HG03097 (cell line): ENCODE measurements around the gene NAA16.
"Not testable (repeated sequence)": the region's sequence is repeated elsewhere in the genome, so short reads cannot be mapped to it uniquely, and the experiment has no call there.

Source experiments
- ATAC-seq: cut with Tn5 transposase; IDR thresholded peaks from one replicate; pipeline ENCODE4 v1.9.1; 2021; ENCODE audit not compliant: unreplicated experiment, low FRiP score

Gene NAA16

GRCh38 chr13:41352935-41353840 is 42.1 kb downstream of the NAA16 start:
- ATAC-seq, result no peak

GRCh38 chr13:41354416-41354815 is 43.3 kb downstream of the NAA16 start:
- no peak for ATAC-seq

- ATAC-seq, result not testable (repeated sequence)
These were observed 45.2 kb downstream of the NAA16 start for GRCh38 chr13:41356385-41356648.

- ATAC-seq, result no peak
These were observed 45.7 kb downstream of the NAA16 start for GRCh38 chr13:41356786-41357185.

- no peak for ATAC-seq
These were observed 50.4 kb downstream of the NAA16 start for GRCh38 chr13:41361491-41361890.

GRCh38 chr13:41364043-41364442 is 53.0 kb downstream of the NAA16 start:
- ATAC-seq, result no peak

GRCh38 chr13:41365631-41366030 is 54.6 kb downstream of the NAA16 start:
- no peak for ATAC-seq

- ATAC-seq, result no peak
These were observed 59.7 kb downstream of the NAA16 start for GRCh38 chr13:41370736-41371135.

GRCh38 chr13:41377446-41377845 is 66.4 kb downstream of the NAA16 start:
- ATAC-seq, result no peak

GRCh38 chr13:41382431-41382830 is 71.4 kb downstream of the NAA16 start:
- no peak for ATAC-seq

GRCh38 chr13:41383386-41383785 is 72.3 kb downstream of the NAA16 start:
- ATAC-seq, result no peak

GRCh38 chr13:41384749-41385503 is 73.9 kb downstream of the NAA16 start:
- no peak for ATAC-seq

GRCh38 chr13:41386211-41386610 is 75.1 kb downstream of the NAA16 start:
- ATAC-seq, result no peak

- no peak for ATAC-seq
These were observed 76.5 kb downstream of the NAA16 start for GRCh38 chr13:41387576-41387975.

- ATAC-seq, result no peak
These were observed 77.2 kb downstream of the NAA16 start for GRCh38 chr13:41388143-41388881.

- ATAC-seq, result no peak
These were observed 78.5 kb downstream of the NAA16 start for GRCh38 chr13:41389580-41389979.

- no peak for ATAC-seq
These were observed 83.1 kb downstream of the NAA16 start for GRCh38 chr13:41394166-41394565.

- ATAC-seq, result no peak
These were observed 87.6 kb downstream of the NAA16 start for GRCh38 chr13:41398494-41399170.

- no peak for ATAC-seq
These were observed 90.3 kb downstream of the NAA16 start for GRCh38 chr13:41401366-41401765.

GRCh38 chr13:41402691-41403511 is 91.8 kb downstream of the NAA16 start:
- ATAC-seq, result no peak
